Activated CD4-positive, alpha-beta T cell treated with anti-CD3 and anti-CD28 coated beads, Interleukin-2, amount 50 U/mL, for 48 hours (primary cell): ENCODE data around the gene NOL4L.
A peak's percentile ranks its signal among the peaks of the same experiment; 100 is the strongest.

Experiments used
- DNase-seq, 2 experiments: peaks; one replicate each; pipeline ENCODE4 v3.0.0-alpha.2; 2020

Gene NOL4L

GRCh38 chr20:32481311-32482142, 103.6 kb downstream of the NOL4L start:
- DNase-seq = no peak

- no peak for DNase-seq
These were observed 104.5 kb downstream of the NOL4L start for GRCh38 chr20:32480371-32481241.

GRCh38 chr20:32479697-32480171, 105.4 kb downstream of the NOL4L start:
- no peak for DNase-seq

- no peak for DNase-seq
These were observed 106.1 kb downstream of the NOL4L start for GRCh38 chr20:32479012-32479411.

GRCh38 chr20:32478576-32478975, 106.6 kb downstream of the NOL4L start:
- DNase-seq = no peak

GRCh38 chr20:32477594-32478512, 107.3 kb downstream of the NOL4L start:
- no peak for DNase-seq

- DNase-seq = no peak
These were observed 108.2 kb downstream of the NOL4L start for GRCh38 chr20:32476684-32477593.

- no peak for DNase-seq
These were observed 109.9 kb downstream of the NOL4L start for GRCh38 chr20:32474967-32475811.

- DNase-seq = no peak
These were observed 110.5 kb downstream of the NOL4L start for GRCh38 chr20:32474717-32474966.

- DNase-seq = no peak
These were observed 111.0 kb downstream of the NOL4L start for GRCh38 chr20:32474009-32474716.

GRCh38 chr20:32473231-32474008, 111.7 kb downstream of the NOL4L start:
- DNase-seq = no peak

- no peak for DNase-seq
These were observed 112.4 kb downstream of the NOL4L start for GRCh38 chr20:32472581-32473207.

- DNase-seq = no peak
These were observed 114.2 kb downstream of the NOL4L start for GRCh38 chr20:32470940-32471339.

- peak in 1 of 2 experiments; percentile 43 for DNase-seq
These were observed 114.9 kb downstream of the NOL4L start for GRCh38 chr20:32470025-32470861.

GRCh38 chr20:32468860-32469259, 116.3 kb downstream of the NOL4L start:
- DNase-seq = no peak

GRCh38 chr20:32468313-32468640, 116.9 kb downstream of the NOL4L start:
- DNase-seq = no peak

GRCh38 chr20:32467506-32468312, 117.4 kb downstream of the NOL4L start:
- no peak for DNase-seq
